SU-DHL-6 (cell line): ENCODE measurements around the gene NUP210.

Experiments
- H2AFZ ChIP-seq: fragments of 200-600 bp; sonication (generic); 2 replicates; pipeline ENCODE4 v1.6.1; 2014; ENCODE audit warnings: low read depth, mild to moderate bottlenecking, moderate library complexity, mixed read lengths, antibody characterized with exemption, low read length; ENCODE audit not compliant: severe bottlenecking
- H3F3A ChIP-seq: fragments of 200-600 bp; shearing (Covaris generic); 2 replicates; pipeline ENCODE4 v1.6.0; 2016; ENCODE audit warnings: antibody characterized with exemption, mild to moderate bottlenecking; ENCODE audit not compliant: insufficient read depth
- H3K27ac ChIP-seq: fragments of 200-600 bp; sonication (generic); 2 replicates; pipeline ENCODE4 v1.5.1; 2016; ENCODE audit warnings: low read depth, mild to moderate bottlenecking, low read length, moderate library complexity, mixed read lengths
- H3K27me3 ChIP-seq: fragments of 200-600 bp; sonication (generic), shearing (Covaris generic); 2 replicates; pipeline ENCODE4 v1.6.0; 2014; ENCODE audit warnings: mild to moderate bottlenecking, low read length
- H3K36me3 ChIP-seq: fragments of 200-600 bp; sonication (generic); 2 replicates; pipeline ENCODE4 v1.6.1; 2014; ENCODE audit warnings: mild to moderate bottlenecking, low read length, mixed read lengths
- H3K4me2 ChIP-seq: fragments of 300-600, 200-600 bp; shearing (Covaris generic), sonication (generic); 2 replicates; pipeline ENCODE4 v1.6.0; 2014; ENCODE audit warnings: low read length, low read depth, mild to moderate bottlenecking; ENCODE audit not compliant: poor library complexity, severe bottlenecking
- H3K4me3 ChIP-seq: fragments of 200-600 bp; sonication (generic); 2 replicates; pipeline ENCODE4 v1.5.1; 2014; ENCODE audit warnings: antibody characterized with exemption, low read length, mild to moderate bottlenecking, mixed read lengths; ENCODE audit not compliant: insufficient read depth, poor library complexity, severe bottlenecking
- H3K79me2 ChIP-seq: fragments of 200-600 bp; sonication (generic); 2 replicates; pipeline ENCODE4 v1.6.1; 2014; ENCODE audit warnings: mild to moderate bottlenecking, low read length, moderate library complexity; ENCODE audit not compliant: insufficient read depth
- H3K9ac ChIP-seq: fragments of 200-600 bp; sonication (generic); 2 replicates; pipeline ENCODE4 v1.7.0; 2014; ENCODE audit warnings: mild to moderate bottlenecking, low read length
- H3K9me2 ChIP-seq: fragments of 200-600 bp; sonication (generic); replicated peaks from 2 replicates; pipeline ENCODE4 v1.6.1; 2014; ENCODE audit warnings: low read length; ENCODE audit not compliant: insufficient read depth
- H3K9me3 ChIP-seq: fragments of 200-600 bp; sonication (generic); 2 replicates; pipeline ENCODE4 v1.6.1; 2014; ENCODE audit warnings: low read length, mixed read lengths; ENCODE audit not compliant: insufficient read depth
- H4K20me1 ChIP-seq: fragments of 200-600 bp; sonication (generic); 2 replicates; pipeline ENCODE4 v1.6.1; 2014; ENCODE audit warnings: low read depth, mild to moderate bottlenecking, antibody characterized with exemption, low read length, moderate library complexity, mixed read lengths
- CTCF ChIP-seq: fragments of 200-600 bp; sonication (generic); IDR thresholded peaks from one replicate; pipeline ENCODE4 v1.5.1; 2017; ENCODE audit warnings: antibody characterized with exemption, mild to moderate bottlenecking, low read length, moderate library complexity; ENCODE audit not compliant: insufficient read depth, poor library complexity, severe bottlenecking
- EZH2phosphoT487 ChIP-seq: fragments of 200-600 bp; sonication (generic), shearing (Covaris generic); conservative IDR thresholded peaks from 2 replicates; pipeline ENCODE4 v1.6.1; 2018; ENCODE audit warnings: mild to moderate bottlenecking, antibody characterized with exemption, low read length, moderate library complexity, mixed read lengths

Gene NUP210

GRCh38 chr3:13348661-13349396 is 71.3 kb downstream of the NUP210 start:
- Histone ChIP-seq H3K79me2 (no peaks in the 10 kb centered on the region), H3K36me3 (peaks cover 30% of the 10 kb centered on the region; the same call in 1 of the 2 replicates), H3F3A (no peaks in the 10 kb centered on the region), H3K9me2 (no peaks in the 10 kb centered on the region), H2AFZ (no peak overlapping the region), H3K27ac (no peak overlapping the region), H3K4me3 (no peak overlapping the region), H3K9me3 (no peaks in the 10 kb centered on the region), H3K9ac (no peak overlapping the region), H3K4me2 (no peak overlapping the region), H3K27me3 (no peaks in the 10 kb centered on the region), H4K20me1 (no peaks in the 10 kb centered on the region)
- TF ChIP-seq EZH2phosphoT487 (no peak), CTCF (no peak)

GRCh38 chr3:13348100-13348499 is 72.0 kb downstream of the NUP210 start:
- H3K9me2 ChIP-seq, result no peaks in the 10 kb centered on the region
- no peaks in the 10 kb centered on the region for H4K20me1 ChIP-seq
- no peak overlapping the region for H3K4me2 ChIP-seq
- no peaks in the 10 kb centered on the region for H3K9me3 ChIP-seq
- H3K27ac ChIP-seq, result no peak overlapping the region
- H2AFZ ChIP-seq, result no peak overlapping the region
- no peak overlapping the region for H3K9ac ChIP-seq
- H3K27me3 ChIP-seq, result no peaks in the 10 kb centered on the region
- no peaks in the 10 kb centered on the region for H3F3A ChIP-seq
- TF ChIP-seq EZH2phosphoT487 (no peak), CTCF (no peak)
- H3K36me3 ChIP-seq, result peaks cover 22% of the 10 kb centered on the region; the same call in 1 of the 2 replicates
- no peaks in the 10 kb centered on the region for H3K79me2 ChIP-seq
- H3K4me3 ChIP-seq, result no peak overlapping the region

- no peaks in the 10 kb centered on the region for H3F3A ChIP-seq
- no peak overlapping the region for H2AFZ ChIP-seq
- TF ChIP-seq EZH2phosphoT487, result no peak
- H3K9me3 ChIP-seq, result no peaks in the 10 kb centered on the region
- peaks cover 20% of the 10 kb centered on the region; the same call in 1 of the 2 replicates for H3K36me3 ChIP-seq
- no peaks in the 10 kb centered on the region for H3K79me2 ChIP-seq
- H3K4me2 ChIP-seq, result no peak overlapping the region
- H3K27me3 ChIP-seq, result no peaks in the 10 kb centered on the region
- H3K4me3 ChIP-seq, result no peak overlapping the region
- no peak overlapping the region for H3K9ac ChIP-seq
- H3K27ac ChIP-seq, result no peak overlapping the region
- H4K20me1 ChIP-seq, result no peaks in the 10 kb centered on the region
- H3K9me2 ChIP-seq, result no peaks in the 10 kb centered on the region
Measured at GRCh38 chr3:13347390-13347950, 72.7 kb downstream of the NUP210 start.
